ENCODE results near the gene ARL5A. TPM values are rescaled to one million over a fixed set of nuclear protein-coding genes. Genes with fewer than 3 reads are reported as not detected.

Gene ARL5A
- total and polyA plus RNA-seq, 2 of the 4 experiments (the other 2 are of a cell fraction): 22.3 to 45.5 TPM

- WGBS, 2 experiments (ENCODE audit: extremely low coverage in 2 of 2, insufficient read length in 1 of 2): 82% methylated on average over 6 of the region's 11 CpGs; no CpG with 5 or more reads in 1 of the 2 experiments
- in situ Hi-C loops (cut with MboI; ENCODE audit: low sequenced_read_pairs): no loop called here
- no peak overlapping the region for H3K9ac ChIP-seq (ENCODE audit: low read depth, low read length)
Observed at GRCh38 chr2:151760139-151760650, 68.0 kb downstream of the ARL5A start.

More at GRCh38 chr2:151760139-151760650, 68.0 kb downstream of the ARL5A start:
- Histone ChIP-seq H3K4me3 (ENCODE audit: insufficient read depth, low read depth, low read length) (no peak overlapping the region), H3K79me1 (ENCODE audit: low read depth in 1 of 2, low read length in 2 of 2) (no peaks in the 10 kb centered on the region), H2BK5ac (ENCODE audit: low read depth, low read length, poor library complexity, severe bottlenecking) (no peak overlapping the region), H4K91ac (ENCODE audit: insufficient read depth, low read depth, low read length) (no peak overlapping the region), H3K4me1 (ENCODE audit: control insufficient read depth, insufficient read depth, low read length) (no peaks in the 10 kb centered on the region), H2AK9ac (replicated peaks; ENCODE audit: low read depth, low read length, poor library complexity) (no peak overlapping the region), H2AFZ (replicated peaks; ENCODE audit: low read length, poor library complexity) (no peak overlapping the region), H2BK20ac (ENCODE audit: low read depth, low read length) (no peak overlapping the region), H2BK120ac (ENCODE audit: low read depth, low read length) (no peak overlapping the region), H3K9me3 (ENCODE audit: control insufficient read depth, insufficient read depth, low read length) (no peaks in the 10 kb centered on the region), H3K14ac (replicated peaks; ENCODE audit: low read depth, low read length) (no peak overlapping the region), H3K27me3 (ENCODE audit: control insufficient read depth, insufficient read depth, low read length) (no peaks in the 10 kb centered on the region; the same call in 1 of the 2 replicates), H3K4ac (ENCODE audit: low read depth, low read length) (no peak overlapping the region), H3K9me1 (ENCODE audit: insufficient read depth, low read length) (no peaks in the 10 kb centered on the region), H3K4me2 (ENCODE audit: low read depth, low read length) (no peak overlapping the region), H4K8ac (ENCODE audit: low read depth in 2 of 2, low read length in 2 of 2) (no peak overlapping the region), H3K18ac (ENCODE audit: low read depth, low read length) (no peak overlapping the region), H4K20me1 (ENCODE audit: insufficient read depth, low read length) (no peaks in the 10 kb centered on the region), H2AK5ac (ENCODE audit: low read depth, low read length) (no peak overlapping the region), H2BK15ac (ENCODE audit: low read depth, low read length) (no peak overlapping the region), H4K5ac (ENCODE audit: low read depth, low read length) (no peak overlapping the region), H3K27ac (ENCODE audit: insufficient read depth, low read length) (no peak overlapping the region), H3K56ac (ENCODE audit: extremely low read depth, insufficient read depth, low read length) (no peak overlapping the region), H3K36me3 (ENCODE audit: control insufficient read depth, insufficient read depth, low read length) (no peaks in the 10 kb centered on the region), H3K23ac (ENCODE audit: low read depth, low read length) (no peak overlapping the region)
- ATAC-seq (ENCODE audit: low read depth): no peak
- dilution Hi-C loops (cut with HindIII; ENCODE audit: low sequenced_read_pairs, unreplicated experiment) (no loop called here), intact Hi-C loops (cut with micrococcal nuclease) (no loop called here)
- BruUV-seq (replicated peaks): no TSS peak
- DNase-seq: no peak
- TF ChIP-seq POLR2A (IDR thresholded peaks at IDR 0.05; ENCODE audit: low read depth, low read length): no peak
- TF ChIP-seq MAFK (IDR thresholded peaks at IDR 0.05; ENCODE audit: low read depth, low read length): no peak
- no peak for TF ChIP-seq MAZ (IDR thresholded peaks at IDR 0.05; ENCODE audit: borderline replicate concordance, low read depth, low read length)
- ChIA-PET POLR2A (ENCODE audit: unreplicated experiment) (no interaction called here), CTCF (interaction anchor here (0.5 kb wide), 1 partner anchor 219 kb away, joined by 3 read pairs; no protein-coding TSS in a partner anchor)

Data from IMR-90 (cell line).